PFSK-1 (cell line): ENCODE data around the gene MAOB.

Experiments
- POLR2AphosphoS5 ChIP-seq: IDR thresholded peaks from 2 replicates; pipeline ENCODE4 v1.6.1; 2012; ENCODE audit warnings: low read depth, mild to moderate bottlenecking, control low read depth, low read length, moderate library complexity
- SIN3A ChIP-seq: IDR thresholded peaks from 2 replicates; pipeline ENCODE4 v1.6.1; 2012; ENCODE audit warnings: mild to moderate bottlenecking, low read length, moderate library complexity, borderline replicate concordance; ENCODE audit not compliant: insufficient read depth

DNA sequence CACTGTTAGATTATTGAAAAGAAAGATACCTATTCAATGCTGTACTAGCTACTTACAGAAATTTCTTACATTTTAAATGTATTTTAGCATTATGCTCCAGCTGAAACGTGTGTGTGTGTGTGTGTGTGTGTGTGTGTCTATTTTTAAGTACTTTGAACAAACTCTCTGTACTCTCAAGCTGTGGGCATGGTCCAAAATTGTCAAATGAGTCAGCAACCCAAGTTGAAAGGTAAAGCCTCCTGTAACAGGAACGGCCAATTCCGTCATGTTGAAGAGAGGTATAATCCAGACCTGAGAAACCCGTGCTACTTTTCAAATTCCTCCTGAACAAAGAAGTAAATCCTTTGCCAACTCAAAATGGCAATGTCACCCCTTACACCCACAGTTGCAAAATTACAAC is 20.5 kb downstream of the MAOB start:
- TF ChIP-seq SIN3A (no peak), POLR2AphosphoS5 (no peak)
